GM11168 (cell line): ENCODE measurements around the gene ZNF783.
"Not testable (repeated sequence)": the region's sequence is repeated elsewhere in the genome, so short reads cannot be mapped to it uniquely, and the experiment has no call there.

Experiments used
- in situ Hi-C: fragments of 300-500 bp; cut with MboI; formaldehyde crosslinking; loops from one replicate; pipeline ENCODE4 v1.12.0; 2022; ENCODE audit warnings: low sequenced_read_pairs; ENCODE audit not compliant: unreplicated experiment

ZNF783 gene

GRCh38 chr7:149321978-149322541 is 60.1 kb downstream of the ZNF783 start:
- in situ Hi-C loops = no loop called here

- in situ Hi-C loops = no loop called here
These were observed 60.7 kb downstream of the ZNF783 start for GRCh38 chr7:149322737-149323136.

- in situ Hi-C loops = no loop called here
These were observed 63.3 kb downstream of the ZNF783 start for GRCh38 chr7:149325248-149325647.

- in situ Hi-C loops = no loop called here
These were observed 67.3 kb downstream of the ZNF783 start for GRCh38 chr7:149329265-149329664.

- in situ Hi-C loops = no loop called here
These were observed 67.9 kb downstream of the ZNF783 start for GRCh38 chr7:149329766-149330334.

- in situ Hi-C loops = no loop called here
These were observed 69.0 kb downstream of the ZNF783 start for GRCh38 chr7:149330914-149331567.

GRCh38 chr7:149332602-149333320 is 70.8 kb downstream of the ZNF783 start:
- in situ Hi-C loops = not testable (repeated sequence)

GRCh38 chr7:149333321-149333717 is 71.3 kb downstream of the ZNF783 start:
- in situ Hi-C loops = no loop called here

- in situ Hi-C loops = no loop called here
These were observed 72.2 kb downstream of the ZNF783 start for GRCh38 chr7:149334219-149334618.
